Esophagus muscularis mucosa (tissue), 4 donors: ENCODE data around the gene ANKDD1A. TPM values are rescaled to one million over a fixed set of nuclear protein-coding genes. Genes with fewer than 3 reads are reported as not detected.

Source experiments
- DNase-seq: peaks from one replicate; pipeline ENCODE4 v3.0.0-alpha.2; 2017; ENCODE audit errors: extremely low spot score
- H3K27ac ChIP-seq, 4 donors: fragments of 200-600 bp; sonication (generic); replicated peaks in 1 of 4; 1 replicate in 3 of 4; 2 replicates in 1 of 4; pipeline ENCODE4 v1.5.1; 2016 to 2019; ENCODE audit warnings: mild to moderate bottlenecking in 1 of 4
- H3K27me3 ChIP-seq, 4 donors: fragments of 200-600 bp; sonication (generic); one replicate each; pipeline versions ENCODE4 v1.5.1 to v1.6.0; 2016 to 2019
- H3K36me3 ChIP-seq, 4 donors: fragments of 200-600 bp; sonication (generic); one replicate each; pipeline ENCODE4 v1.5.1; 2016 to 2019
- H3K4me1 ChIP-seq, 4 donors: fragments of 200-600 bp; sonication (generic); one replicate each; pipeline ENCODE4 v1.5.1; 2016 to 2019
- H3K4me3 ChIP-seq, 4 donors: fragments of 200-600 bp; sonication (generic); 1 replicate in 2 of 4; 2 replicates in 2 of 4; pipeline ENCODE4 v1.5.1; 2016 to 2019; ENCODE audit warnings: mild to moderate bottlenecking in 4 of 4, moderate library complexity in 1 of 4
- H3K9me3 ChIP-seq, 4 donors: fragments of 200-600 bp; sonication (generic); 1 replicate in 3 of 4; 2 replicates in 1 of 4; pipeline ENCODE4 v1.5.1; 2016 to 2019
- CTCF ChIP-seq, 3 experiments: fragments of 200-600 bp in 2 of 3; fragments of 450-650 bp in 1 of 3; sonication (generic) in 2 of 3; IDR thresholded peaks; one replicate each; pipeline ENCODE4 v1.5.1; 2017 to 2019; ENCODE audit warnings: antibody characterized with exemption in 3 of 3, mild to moderate bottlenecking in 2 of 3, moderate library complexity in 1 of 3
- EP300 ChIP-seq: sonication (generic); formaldehyde crosslinking; IDR thresholded peaks from one replicate; pipeline ENCODE4 v1.6.1; 2017; ENCODE audit warnings: antibody characterized with exemption
- POLR2A ChIP-seq: fragments of 450-650 bp; IDR thresholded peaks from one replicate; pipeline ENCODE4 v1.6.1; 2017; ENCODE audit warnings: antibody characterized with exemption, moderate library complexity, mild to moderate bottlenecking, low read depth
- POLR2AphosphoS5 ChIP-seq, 2 donors: sonication (generic); formaldehyde crosslinking; IDR thresholded peaks; one replicate each; pipeline ENCODE4 v1.6.1; 2017; ENCODE audit warnings: antibody characterized with exemption in 2 of 2
- WGBS: methylation state at CpG from one replicate; pipeline ENCODE4 v1.1.5; 2018; 5-methylcytosine and 5-hydroxymethylcytosine counted together
- intact Hi-C: fragments of 100-400 bp; cut with DNase I; formaldehyde crosslinking; loops from one replicate; pipeline ENCODE4 v1.15.1; 2023
- total RNA-seq, 4 donors: library from RNA; depleted of rRNA; stranded (reverse); fragments of >200 nt; gene quantifications; one replicate each; pipeline versions ENCODE4 v1.1.0 to v1.2.1, GENCODE V29; 2016

ANKDD1A gene
- total RNA-seq, 4 donors from 2014 or later: 10.0 to 14.7 (median 11.0) TPM

- no peak for DNase-seq
- Histone ChIP-seq H3K9me3 (no peaks in the 10 kb centered on the region), H3K27ac (no peak overlapping the region), H3K4me1 (no peaks in the 10 kb centered on the region), H3K36me3 (peaks cover 60 to 92% (median 80%) of the 10 kb centered on the region in 4 donors), H3K27me3 (no peaks in the 10 kb centered on the region), H3K4me3 (no peak overlapping the region)
- intact Hi-C loops: no loop called here
- no peak for TF ChIP-seq POLR2A
- TF ChIP-seq POLR2AphosphoS5 (IDR thresholded peaks at IDR 0.05): no peak
- no peak for TF ChIP-seq EP300
- WGBS: 99% methylated on average over 9 of the region's 9 CpGs
Observed at GRCh38 chr15:64959128-64959527, 47.4 kb downstream of the ANKDD1A start.

DNA sequence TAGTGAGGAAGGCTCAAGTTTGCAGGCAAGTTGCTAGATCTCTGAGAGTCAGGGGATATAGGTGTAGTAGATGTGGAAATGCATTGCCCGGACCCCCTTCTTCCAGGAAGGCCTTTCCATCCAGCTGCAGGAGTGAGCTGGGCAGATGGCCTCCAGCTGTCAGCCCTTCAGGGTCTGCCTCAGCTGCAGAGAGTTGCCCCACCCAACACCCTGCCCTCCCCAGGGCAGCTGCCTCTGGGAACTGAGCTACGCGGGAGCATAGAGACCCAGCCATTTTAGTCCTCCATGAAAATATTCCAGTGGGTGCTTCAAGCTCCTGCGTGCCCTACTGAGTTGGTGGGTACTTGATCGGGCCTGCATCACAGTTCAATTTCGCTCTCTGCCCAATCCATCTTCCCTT is 48.5 kb downstream of the ANKDD1A start:
- no peak overlapping the region for H3K27ac ChIP-seq
- 94% methylated on average over 6 of the region's 6 CpGs for WGBS
- H3K36me3 ChIP-seq: peaks cover 70 to 100% (median 89%) of the 10 kb centered on the region in 4 donors
- no peak overlapping the region for H3K4me3 ChIP-seq
- intact Hi-C loops: no loop called here
- H3K4me1 ChIP-seq: no peaks in the 10 kb centered on the region
- DNase-seq: no peak
- TF ChIP-seq EP300 (no peak), POLR2A (no peak), CTCF (IDR thresholded peaks at IDR 0.05) (no peak), POLR2AphosphoS5 (IDR thresholded peaks at IDR 0.05) (no peak)
- no peaks in the 10 kb centered on the region for H3K27me3 ChIP-seq
- H3K9me3 ChIP-seq: no peaks in the 10 kb centered on the region

DNA sequence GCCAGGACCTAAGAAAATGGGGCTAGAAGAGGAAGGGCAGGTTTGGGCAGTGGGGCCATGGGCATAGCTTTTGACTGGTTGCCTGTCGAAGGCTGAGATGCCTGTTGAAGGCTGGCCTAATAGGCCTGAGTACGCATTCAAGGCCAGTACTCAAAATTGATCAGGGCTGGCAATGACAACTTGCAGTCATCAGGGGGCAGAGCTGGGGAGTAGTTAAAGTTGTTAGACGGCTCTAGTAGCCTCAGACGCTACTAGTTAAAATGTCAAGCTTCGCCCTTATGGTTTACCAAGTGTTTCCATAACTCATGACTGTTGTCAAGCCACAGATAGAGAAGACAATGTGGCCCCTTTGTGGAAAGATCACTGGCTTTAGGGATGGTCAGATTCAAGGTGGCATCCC is 49.3 kb downstream of the ANKDD1A start:
- H3K36me3 ChIP-seq: peaks cover 65 to 99% (median 89%) of the 10 kb centered on the region in 4 donors
- no peak overlapping the region for H3K27ac ChIP-seq
- no peak for TF ChIP-seq EP300
- TF ChIP-seq CTCF (IDR thresholded peaks at IDR 0.05): no peak
- TF ChIP-seq POLR2AphosphoS5 (IDR thresholded peaks at IDR 0.05): no peak
- no peak for TF ChIP-seq POLR2A
- H3K9me3 ChIP-seq: no peaks in the 10 kb centered on the region
- H3K27me3 ChIP-seq: no peaks in the 10 kb centered on the region
- DNase-seq: no peak
- intact Hi-C loops: no loop called here
- H3K4me1 ChIP-seq: no peaks in the 10 kb centered on the region
- H3K4me3 ChIP-seq: no peak overlapping the region
- WGBS: 96% methylated on average over 5 of the region's 5 CpGs

- no peaks in the 10 kb centered on the region for H3K9me3 ChIP-seq
- no peak for DNase-seq
- peaks cover 71 to 95% (median 84%) of the 10 kb centered on the region in 4 donors for H3K36me3 ChIP-seq
- TF ChIP-seq POLR2AphosphoS5 (IDR thresholded peaks at IDR 0.05) (no peak), CTCF (IDR thresholded peaks at IDR 0.05) (no peak), EP300 (no peak), POLR2A (no peak)
- H3K27ac ChIP-seq: no peak overlapping the region
- no peaks in the 10 kb centered on the region for H3K27me3 ChIP-seq
- no peaks in the 10 kb centered on the region for H3K4me1 ChIP-seq
- intact Hi-C loops: no loop called here
- no peak overlapping the region for H3K4me3 ChIP-seq
- 86% methylated on average over 1 of the region's 1 CpG for WGBS
Observed at GRCh38 chr15:64969401-64969800, 57.7 kb downstream of the ANKDD1A start.

GRCh38 chr15:64970698-64971097 is 59.0 kb downstream of the ANKDD1A start:
- Histone ChIP-seq H3K27me3 (no peaks in the 10 kb centered on the region), H3K27ac (no peak overlapping the region), H3K4me1 (no peaks in the 10 kb centered on the region), H3K36me3 (peaks cover 66 to 95% (median 82%) of the 10 kb centered on the region in 4 donors), H3K9me3 (no peaks in the 10 kb centered on the region), H3K4me3 (no peak overlapping the region)
- WGBS: 84% methylated on average over 7 of the region's 7 CpGs
- TF ChIP-seq CTCF (IDR thresholded peaks at IDR 0.05) (no peak), POLR2A (no peak), EP300 (no peak), POLR2AphosphoS5 (IDR thresholded peaks at IDR 0.05) (no peak)
- no peak for DNase-seq
- intact Hi-C loops: no loop called here
